T-cell (primary cell): ENCODE data around the gene SCN8A. TPM values are rescaled to one million over a fixed set of nuclear protein-coding genes. Genes with fewer than 3 reads are reported as not detected.

ENCODE experiments used
- ATAC-seq, 4 experiments: fragments of 200-7000 bp in 3 of 4; fragments of 150-1000 bp in 1 of 4; cut with Tn5 transposase; replicated peaks in 1 of 4; 1 replicate in 3 of 4; 2 replicates in 1 of 4; pipeline ENCODE4 v1.10.0; 2021; ENCODE audit warnings: moderate library complexity in 3 of 4, mild to moderate bottlenecking in 2 of 4, moderate number of reproducible peaks in 1 of 4
- CTCF ChIA-PET, 2 donors: fragments of 300-600 bp; sonication (Branson Sonifier 250); formaldehyde crosslinking; loops; one replicate each; lab custom pipeline; 2022; ENCODE audit warnings: antibody characterized with exemption in 2 of 2; lab: Charles Lee
- POLR2A ChIA-PET, 2 donors: fragments of 300-600 bp; sonication (Branson Sonifier 250); formaldehyde crosslinking; loops; one replicate each; lab custom pipeline; 2022; ENCODE audit warnings: antibody characterized with exemption in 2 of 2; lab: Charles Lee
- DNase-seq, 35 experiments: peaks; one replicate each; pipeline versions ENCODE4 v3.0.0 to v3.0.0-alpha.2; 2013 to 2023
- H3K27ac ChIP-seq: one replicate; pipeline ENCODE4 v1.5.1; 2013; ENCODE audit warnings: low read length
- H3K27me3 ChIP-seq, 2 experiments: replicated peaks in 1 of 2; 1 replicate in 1 of 2; 2 replicates in 1 of 2; pipeline versions ENCODE4 v1.6.1 to v1.7.0; 2013; ENCODE audit warnings: low read length in 1 of 2, mixed read lengths in 1 of 2; ENCODE audit not compliant: control insufficient read depth in 2 of 2, insufficient read depth in 2 of 2; ENCODE audit errors: extremely low read depth in 1 of 2
- H3K36me3 ChIP-seq, 2 donors: 1 replicate in 1 of 2; 2 replicates in 1 of 2; pipeline versions ENCODE4 v1.6.1 to v1.7.0; 2013; ENCODE audit warnings: low read length in 1 of 2; ENCODE audit not compliant: control insufficient read depth in 2 of 2, insufficient read depth in 1 of 2; ENCODE audit errors: extremely low read depth in 1 of 2
- H3K4me1 ChIP-seq, 2 experiments: 1 replicate in 1 of 2; 2 replicates in 1 of 2; pipeline versions ENCODE4 v1.6.1 to v1.7.0; 2013; ENCODE audit warnings: low read length in 2 of 2, mixed read lengths in 1 of 2; ENCODE audit not compliant: insufficient read depth in 2 of 2, control insufficient read depth in 1 of 2; ENCODE audit errors: extremely low read depth in 1 of 2
- H3K4me3 ChIP-seq, 2 donors: 1 replicate in 1 of 2; 2 replicates in 1 of 2; pipeline versions ENCODE4 v1.5.1 to v1.7.0; 2013; ENCODE audit warnings: mild to moderate bottlenecking in 2 of 2, low read length in 1 of 2, moderate library complexity in 1 of 2; ENCODE audit not compliant: control insufficient read depth in 1 of 2; ENCODE audit errors: extremely low read depth in 1 of 2
- H3K9me3 ChIP-seq: 2 replicates; pipeline ENCODE4 v1.7.0; 2013
- H3K27ac Mint-ChIP-seq, 2 donors: one replicate each; pipeline ENCODE4 v1.8.0; 2020 to 2021; ENCODE audit warnings: mild to moderate bottlenecking in 2 of 2, mixed read lengths in 2 of 2
- H3K27me3 Mint-ChIP-seq, 2 donors: one replicate each; pipeline ENCODE4 v1.8.0; 2021 to 2022; ENCODE audit warnings: mixed read lengths in 2 of 2
- H3K36me3 Mint-ChIP-seq: one replicate; pipeline ENCODE4 v1.8.0; 2021; ENCODE audit warnings: mixed read lengths
- H3K4me1 Mint-ChIP-seq, 3 donors: one replicate each; pipeline ENCODE4 v1.8.0; 2020 to 2022; ENCODE audit warnings: mixed read lengths in 3 of 3, mild to moderate bottlenecking in 1 of 3
- H3K4me3 Mint-ChIP-seq, 3 donors: one replicate each; pipeline ENCODE4 v1.8.0; 2020 to 2022; ENCODE audit warnings: mild to moderate bottlenecking in 3 of 3, mixed read lengths in 3 of 3, moderate library complexity in 3 of 3
- H3K9me3 Mint-ChIP-seq, 3 donors: one replicate each; pipeline ENCODE4 v1.8.0; 2020 to 2022; ENCODE audit warnings: mixed read lengths in 3 of 3
- WGBS: methylation state at CpG from one replicate; pipeline ENCODE4 v1.1.5; 2013; ENCODE audit warnings: missing lambda C conversion rate; ENCODE audit not compliant: insufficient coverage; 5-methylcytosine and 5-hydroxymethylcytosine counted together
- total RNA-seq, 35 experiments: library from RNA in 6 of 35; stranded (reverse) in 6 of 35; fragments of 120-200 nt in 1 of 35; gene quantifications; one replicate each; pipeline versions ENCODE4 v1.2.1 to v1.2.4 and lab custom pipeline; 2013 to 2026

The SCN8A gene
- total RNA-seq, 5 donors from 2014 or later (not counting 1 experiment from before 2014, with no cell fraction given), result 0.41 to 1.0 (median 0.53) TPM

GRCh38 chr12:51759695-51760094 is 168.7 kb downstream of the SCN8A start:
- Mint-ChIP-seq H3K27ac (no peak overlapping the region), H3K4me3 (no peak overlapping the region), H3K4me1 (no peaks in the 10 kb centered on the region), H3K36me3 (no peaks in the 10 kb centered on the region), H3K9me3 (no peaks in the 10 kb centered on the region), H3K27me3 (peaks cover 6 to 11% of the 10 kb centered on the region in 2 donors)
- H3K27ac ChIP-seq, result no peak overlapping the region
- CTCF ChIA-PET, result no interaction called here
- H3K4me3 ChIP-seq, result no peak overlapping the region
- H3K27me3 ChIP-seq, result peaks cover 0 to 12% of the 10 kb centered on the region in 2 experiments
- H3K9me3 ChIP-seq, result no peaks in the 10 kb centered on the region
- POLR2A ChIA-PET, result no interaction called here
- ATAC-seq (no peak), DNase-seq (no peak)
- no peaks in the 10 kb centered on the region for H3K36me3 ChIP-seq
- H3K4me1 ChIP-seq, result no peaks in the 10 kb centered on the region

DNA sequence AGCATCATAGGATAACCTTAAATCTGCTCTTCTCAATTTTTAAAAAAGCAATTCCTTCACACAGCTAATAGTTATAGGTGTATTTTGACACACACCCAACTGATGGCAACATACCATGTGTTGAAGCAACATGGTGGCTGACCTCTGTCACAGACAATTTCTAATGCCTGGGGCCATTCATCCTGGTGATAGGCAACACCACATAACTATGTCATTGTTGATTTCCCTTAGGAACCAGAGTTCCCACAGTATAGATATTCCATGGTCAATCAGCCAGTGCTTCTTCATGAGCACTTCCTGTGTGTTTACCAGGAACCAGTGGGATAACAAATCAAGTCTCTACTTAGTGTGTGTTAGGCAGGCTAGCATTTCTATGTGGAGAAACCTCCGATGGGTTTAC is 169.2 kb downstream of the SCN8A start:
- H3K9me3 ChIP-seq, result no peaks in the 10 kb centered on the region
- H3K27ac ChIP-seq, result no peak overlapping the region
- no peak overlapping the region for H3K4me3 Mint-ChIP-seq
- WGBS, result no CpG with 5 or more reads among the region's 1 CpG
- H3K4me3 ChIP-seq, result no peak overlapping the region
- peaks cover 0 to 12% of the 10 kb centered on the region in 2 experiments for H3K27me3 ChIP-seq
- H3K36me3 ChIP-seq, result no peaks in the 10 kb centered on the region
- peaks cover 6 to 11% of the 10 kb centered on the region in 2 donors for H3K27me3 Mint-ChIP-seq
- H3K9me3 Mint-ChIP-seq, result no peaks in the 10 kb centered on the region
- no peaks in the 10 kb centered on the region for H3K36me3 Mint-ChIP-seq
- H3K4me1 Mint-ChIP-seq, result no peaks in the 10 kb centered on the region
- CTCF ChIA-PET, result no interaction called here
- H3K27ac Mint-ChIP-seq, result no peak overlapping the region
- no peaks in the 10 kb centered on the region for H3K4me1 ChIP-seq
- DNase-seq, result no peak
- POLR2A ChIA-PET, result no interaction called here
- no peak for ATAC-seq

- no peaks in the 10 kb centered on the region for H3K9me3 ChIP-seq
- H3K27me3 ChIP-seq, result peaks cover 0 to 3% of the 10 kb centered on the region in 2 experiments
- Mint-ChIP-seq H3K27ac (no peak overlapping the region), H3K9me3 (no peaks in the 10 kb centered on the region), H3K4me3 (no peak overlapping the region), H3K27me3 (no peaks in the 10 kb centered on the region), H3K4me1 (no peaks in the 10 kb centered on the region), H3K36me3 (no peaks in the 10 kb centered on the region)
- ChIA-PET POLR2A (no interaction called here), CTCF (no interaction called here)
- no peaks in the 10 kb centered on the region for H3K36me3 ChIP-seq
- H3K27ac ChIP-seq, result no peak overlapping the region
- no peak overlapping the region for H3K4me3 ChIP-seq
- ATAC-seq, result no peak
- no peak for DNase-seq
- H3K4me1 ChIP-seq, result no peaks in the 10 kb centered on the region
Observed at GRCh38 chr12:51763743-51764142, 172.7 kb downstream of the SCN8A start.

DNA sequence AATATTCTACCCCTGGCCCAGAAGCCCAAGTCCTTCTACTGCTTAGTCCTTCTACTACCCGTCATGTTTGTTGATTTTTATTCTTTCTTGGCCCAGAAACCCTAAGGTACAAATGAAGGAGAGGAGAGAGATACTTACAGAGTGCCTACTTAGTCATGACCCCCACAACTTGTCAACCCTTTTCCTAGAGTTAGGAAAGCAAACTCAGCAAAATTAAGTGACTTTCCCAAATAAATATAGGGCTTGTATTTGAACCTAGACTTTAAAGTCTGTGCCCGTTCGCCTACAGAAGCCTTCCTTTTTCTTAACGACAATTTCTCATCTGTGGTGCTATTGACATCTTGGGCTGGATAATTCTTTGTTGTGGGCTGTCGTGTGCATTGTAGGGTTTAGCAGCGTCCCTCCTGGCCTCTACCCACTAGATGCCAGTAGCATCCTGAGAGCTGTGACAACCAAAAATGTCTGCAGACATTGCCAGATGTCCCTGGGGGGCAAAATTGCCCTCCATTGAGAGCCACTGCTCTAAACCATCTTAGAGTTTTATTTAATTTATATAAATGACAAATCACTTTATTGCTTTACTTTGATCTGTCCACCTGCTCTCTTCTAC is 175.1 kb downstream of the SCN8A start:
- no peak for DNase-seq
- POLR2A ChIA-PET, result no interaction called here

GRCh38 chr12:51771008-51771407 is 180.0 kb downstream of the SCN8A start:
- H3K9me3 Mint-ChIP-seq, result no peaks in the 10 kb centered on the region
- Histone ChIP-seq H3K27me3 (peaks cover 0 to 8% of the 10 kb centered on the region in 2 experiments), H3K27ac (no peak overlapping the region), H3K36me3 (no peaks in the 10 kb centered on the region), H3K4me1 (no peaks in the 10 kb centered on the region), H3K4me3 (no peak overlapping the region), H3K9me3 (no peaks in the 10 kb centered on the region)
- no peaks in the 10 kb centered on the region for H3K36me3 Mint-ChIP-seq
- DNase-seq, result no peak
- no peaks in the 10 kb centered on the region for H3K4me1 Mint-ChIP-seq
- ChIA-PET CTCF (no interaction called here), POLR2A (interaction anchor here in 1 of 2 donors (0.6 kb wide), 1 partner anchor 262 kb away, joined by 3 read pairs; no protein-coding TSS in a partner anchor)
- no peak for ATAC-seq
- peaks cover 0 to 4% of the 10 kb centered on the region in 2 donors for H3K27me3 Mint-ChIP-seq
- H3K4me3 Mint-ChIP-seq, result no peak overlapping the region
- WGBS, result no CpG with 5 or more reads among the region's 1 CpG
- H3K27ac Mint-ChIP-seq, result no peak overlapping the region

More for the DNA sequence above, 175.1 kb downstream of the SCN8A start:
- CTCF ChIA-PET, result interaction anchor here in 1 of 2 donors (0.5 kb wide), 1 partner anchor 1226 kb away, joined by 5 read pairs; no protein-coding TSS in a partner anchor
- WGBS, result no CpG with 5 or more reads among the region's 6 CpGs
- Mint-ChIP-seq H3K27me3 (peaks cover 0 to 2% of the 10 kb centered on the region in 2 donors), H3K36me3 (no peaks in the 10 kb centered on the region), H3K27ac (no peak overlapping the region), H3K9me3 (no peaks in the 10 kb centered on the region), H3K4me1 (no peaks in the 10 kb centered on the region), H3K4me3 (no peak overlapping the region)
- Histone ChIP-seq H3K27ac (no peak overlapping the region), H3K36me3 (no peaks in the 10 kb centered on the region), H3K4me3 (no peak overlapping the region), H3K4me1 (no peaks in the 10 kb centered on the region), H3K27me3 (peaks cover 0 to 8% of the 10 kb centered on the region in 2 experiments), H3K9me3 (no peaks in the 10 kb centered on the region)
- no peak for ATAC-seq

GRCh38 chr12:51773145-51773869 is 182.3 kb downstream of the SCN8A start:
- ATAC-seq (no peak), DNase-seq (no peak)
- Histone ChIP-seq H3K9me3 (no peaks in the 10 kb centered on the region), H3K27ac (no peak overlapping the region), H3K27me3 (peaks cover 0 to 8% of the 10 kb centered on the region in 2 experiments), H3K4me3 (no peak overlapping the region), H3K4me1 (no peaks in the 10 kb centered on the region), H3K36me3 (no peaks in the 10 kb centered on the region)
- no peaks in the 10 kb centered on the region for H3K36me3 Mint-ChIP-seq
- H3K27me3 Mint-ChIP-seq, result peaks cover 0 to 6% of the 10 kb centered on the region in 2 donors
- no peaks in the 10 kb centered on the region for H3K9me3 Mint-ChIP-seq
- no peak overlapping the region for H3K27ac Mint-ChIP-seq
- ChIA-PET POLR2A (no interaction called here), CTCF (interaction anchor here in 1 of 2 donors (0.7 kb wide), 1 partner anchor 472 kb away, joined by 3 read pairs; no protein-coding TSS in a partner anchor)
- H3K4me1 Mint-ChIP-seq, result no peaks in the 10 kb centered on the region
- no peak overlapping the region for H3K4me3 Mint-ChIP-seq
- WGBS, result 100% methylated on average over 1 of the region's 2 CpGs
